OCI-LY3 (cell line): ENCODE data around the gene SCGB3A2.

ENCODE experiments used
- H2AFZ ChIP-seq: fragments of 200-600, 300-600 bp; shearing (Covaris generic); 2 replicates; pipeline ENCODE4 v1.6.0; 2014; ENCODE audit warnings: antibody characterized with exemption, low read depth, low read length
- H3K27ac ChIP-seq: fragments of 200-600, 300-600 bp; sonication (generic); 2 replicates; pipeline ENCODE4 v1.5.1; 2014; ENCODE audit warnings: mild to moderate bottlenecking, low read length, moderate library complexity, mixed read lengths
- H3K27me3 ChIP-seq: fragments of 200-600, 300-600 bp; sonication (generic); 2 replicates; pipeline ENCODE4 v1.6.1; 2014; ENCODE audit warnings: low read depth, low read length, mixed read lengths
- H3K36me3 ChIP-seq: fragments of 200-600, 300-600 bp; sonication (generic); replicated peaks from 2 replicates; pipeline ENCODE3; 2014; ENCODE audit warnings: low read depth, low read length, mixed read lengths
- H3K4me1 ChIP-seq: fragments of 300-600, 200-600 bp; sonication (generic); 2 replicates; pipeline ENCODE4 v1.6.1; 2014; ENCODE audit warnings: low read length, mixed read lengths
- H3K4me2 ChIP-seq: fragments of 200-600, 300-600 bp; sonication (generic); 2 replicates; pipeline ENCODE4 v1.6.1; 2014; ENCODE audit warnings: low read length, mixed read lengths
- H3K4me3 ChIP-seq: fragments of 300-600, 200-600 bp; sonication (generic); 2 replicates; pipeline ENCODE4 v1.5.1; 2014; ENCODE audit warnings: antibody characterized with exemption, mild to moderate bottlenecking, low read length, moderate library complexity
- H3K79me2 ChIP-seq: fragments of 300-600, 200-600 bp; shearing (Covaris generic); 2 replicates; pipeline ENCODE4 v1.6.1; 2014; ENCODE audit warnings: mild to moderate bottlenecking, low read length, mixed read lengths
- H3K9ac ChIP-seq: fragments of 300-600, 200-600 bp; shearing (Covaris generic); 2 replicates; pipeline ENCODE4 v1.6.0; 2014; ENCODE audit warnings: mild to moderate bottlenecking, low read length, moderate library complexity
- H3K9me3 ChIP-seq: fragments of 200-600, 300-600 bp; shearing (Covaris generic); 2 replicates; pipeline ENCODE4 v1.6.1; 2014; ENCODE audit warnings: low read length, mixed read lengths; ENCODE audit not compliant: insufficient read depth
- H4K20me1 ChIP-seq: fragments of 200-600, 300-600 bp; sonication (generic); 2 replicates; pipeline ENCODE4 v1.6.1; 2016; ENCODE audit warnings: low read length, mixed read lengths; ENCODE audit not compliant: insufficient read depth
- EZH2phosphoT487 ChIP-seq: fragments of 200-600 bp; shearing (Covaris generic); IDR thresholded peaks from 2 replicates; pipeline ENCODE4 v1.6.1; 2018; ENCODE audit warnings: antibody characterized with exemption, mixed run types, low read depth
- TF ChIP-seq, protein P1 (sequence below): fragments of 200-600, 300-600 bp; sonication (generic); IDR thresholded peaks from 2 replicates; pipeline ENCODE4 v1.5.1; 2014; ENCODE audit warnings: antibody characterized with exemption, low read length, low read depth

SCGB3A2 gene

DNA sequence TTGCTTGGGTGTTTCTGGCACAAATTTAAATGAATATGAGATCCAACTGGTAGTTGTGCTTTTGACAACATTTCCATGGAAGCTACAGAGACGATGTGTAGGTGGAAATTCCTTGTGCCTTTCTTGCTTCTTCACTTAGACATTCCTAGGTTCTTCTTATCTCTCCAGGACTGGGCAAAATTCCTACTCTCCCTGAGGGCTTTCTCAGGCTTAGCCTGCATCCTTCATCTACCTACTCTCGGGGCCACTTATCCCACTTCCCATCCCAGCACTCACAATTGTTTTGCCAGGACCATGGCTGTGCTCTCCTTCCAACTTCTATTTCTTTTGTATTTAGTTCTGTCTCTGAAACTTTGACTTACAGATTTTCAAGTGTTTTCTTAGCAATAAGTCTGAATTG is 29.3 kb upstream of the SCGB3A2 start:
- no peak overlapping the region for H3K9ac ChIP-seq
- H3K4me2 ChIP-seq, result no peak overlapping the region
- no peak overlapping the region for H2AFZ ChIP-seq
- H3K27ac ChIP-seq, result no peak overlapping the region
- H3K4me3 ChIP-seq, result no peak overlapping the region
- no peaks in the 10 kb centered on the region for H3K4me1 ChIP-seq
- no peaks in the 10 kb centered on the region for H3K36me3 ChIP-seq
- H3K27me3 ChIP-seq, result peaks cover 7% of the 10 kb centered on the region; the same call in 1 of the 2 replicates
- no peaks in the 10 kb centered on the region for H4K20me1 ChIP-seq
- H3K79me2 ChIP-seq, result no peaks in the 10 kb centered on the region
- H3K9me3 ChIP-seq, result no peaks in the 10 kb centered on the region
- TF ChIP-seq EZH2phosphoT487, result no peak
- TF ChIP-seq, protein P1, sequence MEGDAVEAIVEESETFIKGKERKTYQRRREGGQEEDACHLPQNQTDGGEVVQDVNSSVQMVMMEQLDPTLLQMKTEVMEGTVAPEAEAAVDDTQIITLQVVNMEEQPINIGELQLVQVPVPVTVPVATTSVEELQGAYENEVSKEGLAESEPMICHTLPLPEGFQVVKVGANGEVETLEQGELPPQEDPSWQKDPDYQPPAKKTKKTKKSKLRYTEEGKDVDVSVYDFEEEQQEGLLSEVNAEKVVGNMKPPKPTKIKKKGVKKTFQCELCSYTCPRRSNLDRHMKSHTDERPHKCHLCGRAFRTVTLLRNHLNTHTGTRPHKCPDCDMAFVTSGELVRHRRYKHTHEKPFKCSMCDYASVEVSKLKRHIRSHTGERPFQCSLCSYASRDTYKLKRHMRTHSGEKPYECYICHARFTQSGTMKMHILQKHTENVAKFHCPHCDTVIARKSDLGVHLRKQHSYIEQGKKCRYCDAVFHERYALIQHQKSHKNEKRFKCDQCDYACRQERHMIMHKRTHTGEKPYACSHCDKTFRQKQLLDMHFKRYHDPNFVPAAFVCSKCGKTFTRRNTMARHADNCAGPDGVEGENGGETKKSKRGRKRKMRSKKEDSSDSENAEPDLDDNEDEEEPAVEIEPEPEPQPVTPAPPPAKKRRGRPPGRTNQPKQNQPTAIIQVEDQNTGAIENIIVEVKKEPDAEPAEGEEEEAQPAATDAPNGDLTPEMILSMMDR, result no peak

DNA sequence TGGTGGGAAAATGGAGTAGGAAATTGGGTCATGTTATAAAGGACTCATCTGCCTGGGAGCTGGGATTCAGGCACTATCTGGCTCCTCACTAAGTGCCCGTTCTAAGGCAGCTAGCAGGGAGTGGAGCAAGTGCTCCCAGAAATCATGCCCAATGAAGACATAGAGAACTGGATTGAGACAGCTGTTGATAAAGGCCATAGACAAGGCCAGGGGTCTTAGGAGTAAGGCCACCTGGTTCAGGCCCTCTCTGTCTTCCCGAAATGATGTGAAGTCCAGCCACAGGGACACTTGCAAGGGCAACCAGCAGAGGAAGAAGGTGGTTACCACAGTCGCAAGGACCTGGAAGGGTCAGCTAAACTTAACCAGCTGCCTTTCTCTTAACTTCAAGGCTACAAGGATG is 26.9 kb upstream of the SCGB3A2 start:
- TF ChIP-seq EZH2phosphoT487, result no peak
- TF ChIP-seq, protein P1, result no peak
- Histone ChIP-seq H3K79me2 (no peaks in the 10 kb centered on the region), H3K27ac (no peak overlapping the region)

DNA sequence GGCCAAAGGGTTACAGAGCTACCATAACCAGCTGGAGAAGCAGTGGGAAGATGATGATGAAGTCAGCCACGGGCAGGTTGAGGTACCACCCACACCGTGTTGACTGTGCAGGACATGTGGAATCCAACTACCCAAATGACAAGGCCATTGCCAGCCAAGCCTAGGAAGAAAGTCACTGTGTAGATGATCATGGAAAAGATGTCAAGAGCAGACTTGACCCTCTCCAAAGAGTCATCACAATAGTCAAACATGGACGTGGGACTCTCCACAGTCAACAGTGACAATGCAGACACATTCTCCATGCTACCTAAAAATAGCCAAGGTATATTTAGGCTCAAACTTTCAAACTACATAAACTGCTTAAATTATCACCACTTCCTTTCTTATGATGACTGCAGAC is 26.1 kb upstream of the SCGB3A2 start:
- no peak overlapping the region for H3K4me2 ChIP-seq
- peaks cover 2% of the 10 kb centered on the region; the same call in 1 of the 2 replicates for H3K27me3 ChIP-seq
- no peaks in the 10 kb centered on the region for H3K4me1 ChIP-seq
- H3K4me3 ChIP-seq, result no peak overlapping the region
- no peaks in the 10 kb centered on the region for H3K79me2 ChIP-seq
- TF ChIP-seq, protein P1, result no peak
- no peak for TF ChIP-seq EZH2phosphoT487
- H3K9me3 ChIP-seq, result no peaks in the 10 kb centered on the region
- no peak overlapping the region for H3K27ac ChIP-seq
- H3K9ac ChIP-seq, result no peak overlapping the region
- no peaks in the 10 kb centered on the region for H3K36me3 ChIP-seq
- H4K20me1 ChIP-seq, result no peaks in the 10 kb centered on the region
- no peak overlapping the region for H2AFZ ChIP-seq

More for the DNA sequence above, 26.9 kb upstream of the SCGB3A2 start:
- no peaks in the 10 kb centered on the region for H3K4me1 ChIP-seq
- H3K9ac ChIP-seq, result no peak overlapping the region
- H3K4me3 ChIP-seq, result no peak overlapping the region
- peaks cover 7% of the 10 kb centered on the region; the same call in 1 of the 2 replicates for H3K27me3 ChIP-seq
- no peak overlapping the region for H2AFZ ChIP-seq
- H3K4me2 ChIP-seq, result no peak overlapping the region
- H4K20me1 ChIP-seq, result no peaks in the 10 kb centered on the region
- no peaks in the 10 kb centered on the region for H3K36me3 ChIP-seq
- no peaks in the 10 kb centered on the region for H3K9me3 ChIP-seq

DNA sequence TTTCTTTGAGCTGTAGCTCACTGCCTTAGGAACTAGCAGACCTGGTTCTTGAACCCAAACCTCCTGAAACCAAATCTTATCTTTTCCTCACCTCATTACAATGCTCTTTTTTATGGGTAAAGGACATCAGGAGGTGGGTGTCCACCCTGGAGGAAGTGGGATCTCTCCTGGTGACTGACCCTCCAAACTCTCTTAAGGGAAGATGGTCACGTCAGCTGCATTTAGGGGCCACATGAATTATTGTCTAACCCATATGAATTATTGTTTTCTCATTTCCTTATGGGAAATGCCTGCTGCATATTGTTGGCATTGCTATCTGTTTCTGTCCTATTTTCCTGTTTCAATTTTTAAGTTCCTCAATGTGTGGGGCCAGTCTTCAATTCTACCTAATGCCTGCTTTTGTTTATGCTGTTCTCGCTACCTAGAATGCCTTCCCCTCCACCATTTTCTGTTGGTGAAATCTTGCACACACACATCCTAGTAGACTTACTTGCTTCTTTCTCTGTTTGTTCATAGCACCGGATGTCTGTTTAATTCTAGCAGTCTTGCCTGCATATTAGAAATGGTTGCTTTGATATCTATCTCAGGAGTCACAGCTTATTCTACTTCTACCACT is 25.0 kb upstream of the SCGB3A2 start:
- no peaks in the 10 kb centered on the region for H3K36me3 ChIP-seq
- H3K9me3 ChIP-seq, result no peaks in the 10 kb centered on the region
- H3K27ac ChIP-seq, result no peak overlapping the region
- H3K9ac ChIP-seq, result no peak overlapping the region
- H3K27me3 ChIP-seq, result no peaks in the 10 kb centered on the region; the same call in 1 of the 2 replicates
- H2AFZ ChIP-seq, result no peak overlapping the region
- no peaks in the 10 kb centered on the region for H3K4me1 ChIP-seq
- H3K79me2 ChIP-seq, result no peaks in the 10 kb centered on the region
- H3K4me2 ChIP-seq, result no peak overlapping the region
- no peaks in the 10 kb centered on the region for H4K20me1 ChIP-seq
- no peak overlapping the region for H3K4me3 ChIP-seq
- TF ChIP-seq EZH2phosphoT487, result no peak
- TF ChIP-seq, protein P1, result no peak
